Measurements from ENCODE around the gene MSI2.
A peak's percentile ranks its signal among the peaks of the same experiment; 100 is the strongest.

Gene MSI2

DNA sequence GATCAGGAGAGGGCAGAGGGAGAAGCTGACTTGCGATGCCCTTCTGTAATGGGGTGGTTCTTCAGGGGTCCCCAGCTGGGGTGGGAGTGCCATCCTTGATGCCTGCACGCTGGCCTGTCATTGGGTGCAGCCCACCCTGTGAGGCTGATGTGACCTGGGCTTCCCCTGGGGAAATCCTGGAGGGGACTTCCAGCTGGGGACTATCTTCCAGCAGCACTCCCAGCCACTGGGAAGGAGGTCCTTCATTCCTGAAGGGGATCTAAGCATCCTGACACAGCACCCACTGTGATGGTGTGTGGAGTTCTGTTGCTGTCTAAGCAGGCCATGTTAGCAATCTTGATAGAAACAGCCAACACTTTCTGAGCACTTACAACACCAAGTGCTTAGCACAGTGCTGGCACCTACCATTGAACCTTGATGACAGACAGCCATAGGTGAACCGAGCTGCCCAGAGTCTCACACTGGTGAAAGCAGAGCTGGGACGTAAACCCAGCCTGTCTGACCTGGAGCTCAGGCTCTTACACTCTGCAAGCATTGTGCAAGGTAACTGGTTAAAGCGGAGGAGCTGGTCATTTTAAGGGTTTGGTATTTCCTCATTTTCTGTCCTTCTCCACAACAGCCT, 277.5 kb downstream of the MSI2 start:
- no peak for DNase-seq

GRCh38 chr17:57534863-57535248, 278.5 kb downstream of the MSI2 start:
- no peak for DNase-seq

GRCh38 chr17:57535249-57535966, 279.1 kb downstream of the MSI2 start:
- DNase-seq: no peak

DNA sequence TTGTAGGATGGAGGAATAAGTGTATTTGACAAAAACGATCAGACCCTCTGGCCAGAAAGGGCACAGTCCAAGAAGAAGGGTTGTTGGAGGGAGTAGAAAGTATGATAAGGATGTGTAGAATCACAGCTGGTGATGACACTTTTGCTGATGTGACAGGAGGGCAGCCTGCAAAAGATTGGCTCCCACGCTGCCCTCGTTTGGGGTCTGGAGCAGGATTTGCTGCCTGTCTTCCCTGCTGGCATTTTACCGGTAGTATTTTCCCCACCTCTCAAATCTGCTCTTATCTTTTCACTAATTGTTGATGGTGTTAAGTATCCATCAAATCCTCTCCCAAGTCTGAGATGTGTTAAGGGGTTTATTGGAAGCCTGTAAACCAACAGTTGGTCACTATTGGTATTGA, 280.0 kb downstream of the MSI2 start:
- no peak for DNase-seq

- DNase-seq: no peak
These were observed 280.6 kb downstream of the MSI2 start for GRCh38 chr17:57536789-57537523.

DNA sequence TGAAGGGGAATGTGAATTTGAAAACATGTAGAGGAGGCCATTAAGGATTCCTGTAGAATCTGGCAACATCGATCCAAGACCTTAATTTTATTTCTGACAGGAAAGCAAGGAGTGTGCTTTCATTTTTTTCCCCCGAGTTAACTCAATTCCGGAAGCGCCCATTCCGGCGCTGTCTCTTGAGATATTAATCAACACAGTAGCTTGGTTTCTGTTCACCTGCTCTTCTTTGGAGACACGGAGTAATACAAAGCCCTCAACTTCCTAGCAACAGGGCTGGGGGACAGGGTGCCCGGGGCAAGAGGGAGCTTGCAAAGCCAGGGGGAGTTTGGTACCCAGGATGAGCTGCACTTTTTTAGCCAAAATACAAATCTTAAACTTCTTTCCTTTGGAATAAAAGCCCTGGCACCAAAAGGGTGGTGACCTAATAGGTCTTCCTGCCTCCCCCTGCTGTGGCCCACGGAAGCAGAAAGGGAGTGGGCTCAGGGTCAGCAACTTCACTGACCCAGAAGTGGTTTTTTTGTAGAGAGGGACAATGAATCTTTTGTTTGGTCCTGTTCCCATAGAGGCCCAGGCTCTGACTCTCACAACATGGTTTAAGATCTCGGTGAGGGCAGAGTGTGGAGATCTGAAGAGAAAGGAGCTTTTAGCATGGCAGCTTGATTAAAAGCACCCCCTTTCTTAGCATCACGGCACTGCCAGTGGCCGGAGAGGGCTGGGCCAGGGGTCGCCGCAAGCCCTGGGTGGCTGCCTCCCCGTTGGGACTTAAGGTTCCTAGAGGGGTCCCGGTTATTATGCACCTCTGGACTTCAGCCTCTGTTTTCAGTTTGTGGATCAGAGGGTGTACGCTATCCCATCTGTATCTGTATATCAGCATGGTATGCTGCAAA, 281.4 kb downstream of the MSI2 start:
- peak in 1 of 6 experiments; percentile 6 for DNase-seq

DNA sequence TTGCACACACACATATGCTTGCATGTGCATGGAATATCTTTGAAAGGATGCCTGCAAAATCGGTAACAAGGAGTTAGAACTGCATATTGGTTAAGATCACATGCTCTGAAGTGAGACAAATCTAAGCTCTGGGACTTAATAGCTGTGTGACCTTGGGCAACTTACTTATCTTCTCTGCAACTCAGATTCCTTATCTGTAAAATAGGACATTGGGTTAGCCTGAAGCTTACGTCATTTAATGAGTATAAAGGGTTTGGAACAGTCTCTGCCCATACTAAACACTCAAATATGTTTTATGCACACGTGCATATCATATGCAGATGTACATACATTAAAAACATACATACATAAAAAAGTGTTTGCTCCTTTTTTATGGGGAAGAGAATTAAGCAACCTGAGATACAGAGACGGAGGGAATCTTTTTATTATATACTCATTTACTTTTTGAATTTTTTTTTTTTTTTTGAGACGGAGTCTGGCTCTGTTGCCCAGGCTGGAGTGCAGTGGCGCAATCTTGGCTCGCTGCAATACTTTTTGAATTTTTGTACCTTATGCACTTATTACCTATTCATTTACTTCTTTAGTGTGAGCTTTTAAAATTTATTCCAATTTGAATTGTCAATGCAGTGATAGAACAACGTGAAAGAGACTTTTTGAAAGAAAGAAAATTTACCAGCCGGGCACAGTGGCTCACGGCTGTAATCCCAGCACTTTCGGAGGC, 282.6 kb downstream of the MSI2 start:
- DNase-seq: no peak

GRCh38 chr17:57539529-57540301, 283.4 kb downstream of the MSI2 start:
- DNase-seq: no peak

DNA sequence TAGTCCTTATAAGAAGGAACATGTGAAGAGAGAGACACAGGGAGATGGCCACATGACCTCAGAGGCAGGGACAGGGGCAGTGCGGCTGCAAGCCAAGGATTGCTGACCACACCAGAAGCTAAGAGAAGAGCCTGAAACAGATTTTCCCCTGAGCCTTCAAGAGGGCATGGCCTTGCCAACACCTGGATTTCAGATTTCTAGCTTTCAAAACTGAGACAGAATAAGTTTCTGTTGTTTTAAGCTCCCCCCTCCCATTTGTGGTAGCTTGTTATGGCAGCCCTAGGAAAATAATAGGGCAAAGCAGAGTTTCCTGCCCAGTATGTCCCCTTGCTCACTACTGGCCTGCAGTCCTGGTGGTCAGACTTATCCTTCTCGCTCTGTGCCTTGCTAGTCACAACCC, 284.3 kb downstream of the MSI2 start:
- DNase-seq: no peak

DNA sequence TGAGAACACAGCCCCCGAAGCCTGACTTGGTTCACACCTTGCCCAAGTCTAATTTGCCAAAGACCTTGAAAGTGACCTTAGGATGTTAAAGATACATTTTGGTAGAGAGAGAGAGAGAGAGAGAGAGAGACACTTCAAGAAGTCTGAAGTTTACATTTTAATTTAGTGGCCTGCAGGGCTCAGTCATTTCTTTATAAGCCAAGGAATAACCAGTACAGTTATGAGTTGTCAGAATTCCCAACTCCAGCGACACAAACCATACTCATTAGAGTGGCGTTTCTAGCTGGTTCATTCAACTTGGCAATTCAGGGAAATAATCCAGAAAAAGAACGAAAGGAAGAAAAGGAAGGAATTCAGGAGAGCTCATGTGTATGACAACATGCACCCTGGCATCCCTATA, 284.7 kb downstream of the MSI2 start:
- DNase-seq: no peak

GRCh38 chr17:57541472-57542394, 285.4 kb downstream of the MSI2 start:
- no peak for DNase-seq

GRCh38 chr17:57542510-57542909, 286.2 kb downstream of the MSI2 start:
- DNase-seq: no peak

GRCh38 chr17:57543230-57543629, 286.9 kb downstream of the MSI2 start:
- no peak for DNase-seq

DNA sequence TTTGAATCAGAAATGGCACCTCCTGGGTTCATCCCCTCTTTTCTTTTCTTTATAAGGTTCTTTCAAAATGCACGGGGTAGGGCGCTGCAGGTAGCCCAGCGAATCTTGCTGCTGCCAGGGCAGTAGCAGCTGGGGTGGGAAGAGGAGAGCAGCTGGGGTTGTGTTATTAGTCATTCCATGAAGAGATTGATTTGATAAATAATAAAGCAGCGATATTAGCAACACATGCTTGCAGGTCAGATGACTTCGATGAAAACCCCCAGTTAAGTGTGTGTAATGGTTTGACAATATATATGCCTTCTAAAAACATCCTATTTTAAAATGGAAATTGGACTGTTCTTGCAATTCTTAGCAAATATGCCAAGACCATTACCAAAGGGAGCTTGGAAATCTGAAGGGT, 288.1 kb downstream of the MSI2 start:
- DNase-seq: no peak

DNA sequence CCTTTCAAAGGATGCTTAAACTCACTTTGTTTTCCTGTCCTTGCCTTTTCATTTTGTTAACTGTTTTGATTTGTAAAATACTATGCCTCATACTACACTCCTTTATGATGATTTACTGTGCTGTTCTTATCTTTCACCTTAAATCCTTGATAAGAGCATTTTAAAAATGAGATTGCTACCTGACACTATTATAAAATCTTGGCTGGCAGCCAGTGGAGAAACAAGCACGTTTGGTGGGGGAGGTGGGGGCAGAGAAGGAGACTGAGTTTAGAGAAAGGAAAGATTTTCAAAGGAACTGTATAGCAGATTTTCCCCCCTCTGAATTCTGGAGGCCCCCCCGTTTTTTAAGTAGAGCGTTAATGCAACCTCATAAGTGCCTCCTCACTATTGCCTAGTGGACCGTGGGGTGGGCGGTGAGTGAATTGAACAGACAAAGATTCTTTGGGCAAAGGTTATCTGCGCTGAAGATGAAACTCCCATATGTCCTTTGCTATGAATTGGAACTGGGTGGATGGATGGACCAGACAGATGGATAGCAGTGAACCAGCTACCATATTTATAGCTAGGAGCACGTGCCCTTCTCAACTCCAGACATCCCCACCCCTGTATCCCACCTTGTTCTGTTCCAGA, 288.6 kb downstream of the MSI2 start:
- no peak for DNase-seq

DNA sequence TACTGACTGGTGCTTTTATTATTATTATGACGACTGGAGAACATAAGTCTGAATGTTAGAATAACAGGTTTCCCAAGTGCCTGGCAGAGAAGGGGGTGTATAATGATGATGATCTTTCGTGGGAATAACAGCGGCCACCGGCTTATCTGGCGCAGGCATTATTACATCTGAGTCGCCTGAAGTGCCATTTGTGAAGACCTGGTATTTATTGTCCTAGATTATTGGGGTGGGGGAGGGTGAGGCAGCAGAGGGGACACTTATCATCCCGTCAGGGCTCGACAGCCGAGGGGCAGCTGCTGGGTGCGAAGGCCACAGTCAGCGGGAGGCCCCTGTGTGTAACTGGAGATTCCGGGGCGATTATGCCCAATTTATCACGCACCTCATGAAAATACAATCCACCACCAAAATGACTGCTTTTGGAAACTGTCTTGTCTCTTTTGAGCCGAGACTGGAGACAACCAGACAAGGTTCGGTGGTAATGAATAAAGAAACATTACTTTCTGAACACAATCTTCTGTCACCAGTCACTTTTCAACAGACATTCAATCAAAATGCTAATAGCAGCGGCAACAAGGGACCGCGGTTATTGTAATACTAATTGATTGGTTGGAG, 289.5 kb downstream of the MSI2 start:
- DNase-seq: no peak

- DNase-seq: no peak
These were observed 292.4 kb downstream of the MSI2 start for GRCh38 chr17:57548421-57549410.

DNA sequence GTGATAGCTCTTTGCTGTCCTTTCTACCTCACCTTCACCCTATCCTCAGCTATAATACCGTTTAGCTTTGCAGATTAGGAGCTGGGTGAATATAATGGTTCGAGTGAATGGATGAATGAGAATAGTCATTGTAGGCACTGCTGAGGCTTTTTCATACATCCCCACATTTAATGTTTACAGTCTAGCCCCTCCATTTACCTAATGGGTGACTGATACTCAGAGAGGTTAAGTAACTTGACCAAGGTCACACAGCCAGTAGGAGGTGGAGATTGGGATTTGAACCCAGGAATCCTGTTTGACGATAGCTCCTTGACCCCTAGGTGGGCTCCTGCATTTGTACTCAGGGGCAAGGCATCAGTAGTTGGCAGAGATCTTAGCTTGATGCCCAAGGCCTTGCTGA, 293.1 kb downstream of the MSI2 start:
- no peak for DNase-seq

Measured in stimulated activated naive CD4-positive, alpha-beta T cell (primary cell).